ENCODE results near the gene DNAH3.

GRCh38 chr16:20997147-20997546, 153.5 kb downstream of the DNAH3 start:
- no peak for TF ChIP-seq GATA3 (IDR thresholded peaks at IDR 0.05; ENCODE audit: low read depth, low read length)
- no peak for TF ChIP-seq GATA2 (IDR thresholded peaks at IDR 0.05; ENCODE audit: low read depth, low read length)

All from SH-SY5Y (cell line).